Ascending aorta (tissue), 2 donors: ENCODE measurements around the gene ADAMTS2. TPM values are rescaled to one million over a fixed set of nuclear protein-coding genes. Genes with fewer than 3 reads are reported as not detected.

ENCODE experiments used
- DNase-seq, 2 donors: peaks; one replicate each; pipeline ENCODE4 v3.0.0-alpha.2; 2019; ENCODE audit warnings: low spot score in 2 of 2
- H3K27ac ChIP-seq, 2 donors: fragments of 200-600 bp; sonication (generic); one replicate each; pipeline ENCODE4 v1.5.1; 2016 to 2017; ENCODE audit warnings: mild to moderate bottlenecking in 1 of 2
- H3K27me3 ChIP-seq: fragments of 200-600 bp; sonication (generic); one replicate; pipeline ENCODE4 v1.5.1; 2017
- H3K36me3 ChIP-seq, 2 donors: fragments of 200-600 bp; sonication (generic); one replicate each; pipeline ENCODE4 v1.5.1; 2016
- H3K4me1 ChIP-seq, 2 donors: fragments of 200-600 bp; sonication (generic); one replicate each; pipeline ENCODE4 v1.5.1; 2016 to 2017; ENCODE audit warnings: mild to moderate bottlenecking in 1 of 2
- H3K4me3 ChIP-seq, 2 donors: fragments of 200-600 bp; sonication (generic); one replicate each; pipeline ENCODE4 v1.5.1; 2016 to 2017; ENCODE audit warnings: mild to moderate bottlenecking in 1 of 2
- H3K9me3 ChIP-seq, 2 donors: fragments of 200-600 bp; sonication (generic); one replicate each; pipeline ENCODE4 v1.5.1; 2016
- CTCF ChIP-seq, 3 experiments: fragments of 200-600 bp in 2 of 3; fragments of 450-650 bp in 1 of 3; sonication (generic) in 2 of 3; IDR thresholded peaks; one replicate each; pipeline ENCODE4 v1.5.1; 2016 to 2019; ENCODE audit warnings: antibody characterized with exemption in 3 of 3, mild to moderate bottlenecking in 1 of 3, moderate library complexity in 1 of 3
- intact Hi-C: fragments of 100-400 bp; cut with DNase I; formaldehyde crosslinking; loops from one replicate; pipeline ENCODE4 v1.15.1; 2023
- total RNA-seq: library from RNA; depleted of rRNA; stranded (reverse); fragments of >200 nt; gene quantifications from one replicate; pipeline ENCODE4 v1.1.0, GENCODE V29; 2016

Gene ADAMTS2
- total RNA-seq, 1 donor from 2014 or later = 51.0 TPM

- Histone ChIP-seq H3K36me3 (no peaks in the 10 kb centered on the region), H3K4me1 (peaks cover 4 to 6% of the 10 kb centered on the region in 2 donors), H3K4me3 (no peak overlapping the region), H3K27me3 (no peaks in the 10 kb centered on the region), H3K27ac (no peak overlapping the region), H3K9me3 (no peaks in the 10 kb centered on the region)
- no peak for TF ChIP-seq CTCF (IDR thresholded peaks at IDR 0.05)
- DNase-seq = no peak
- intact Hi-C loops = loop anchor here (5.0 kb wide), 1 partner anchor 44 kb away; no protein-coding TSS in a partner anchor
Measured at GRCh38 chr5:179311091-179311470, 34.2 kb downstream of the ADAMTS2 start.

GRCh38 chr5:179310439-179311090 lies 34.7 kb downstream of the ADAMTS2 start:
- peaks cover 4 to 6% of the 10 kb centered on the region in 2 donors for H3K4me1 ChIP-seq
- H3K4me3 ChIP-seq = no peak overlapping the region
- TF ChIP-seq CTCF (IDR thresholded peaks at IDR 0.05) = no peak
- intact Hi-C loops = loop anchor here (5.0 kb wide), 1 partner anchor 43 kb away; no protein-coding TSS in a partner anchor
- no peak for DNase-seq
- H3K27me3 ChIP-seq = no peaks in the 10 kb centered on the region
- no peaks in the 10 kb centered on the region for H3K36me3 ChIP-seq
- H3K27ac ChIP-seq = no peak overlapping the region
- peaks cover 0 to under 1% of the 10 kb centered on the region in 2 donors for H3K9me3 ChIP-seq

- intact Hi-C loops = loop anchor here (5.0 kb wide), 1 partner anchor 43 kb away; no protein-coding TSS in a partner anchor
- H3K4me3 ChIP-seq = no peak overlapping the region
- peaks cover 4 to 6% of the 10 kb centered on the region in 2 donors for H3K4me1 ChIP-seq
- peaks cover 0 to 7% of the 10 kb centered on the region in 2 donors for H3K9me3 ChIP-seq
- no peak for TF ChIP-seq CTCF (IDR thresholded peaks at IDR 0.05)
- no peak overlapping the region for H3K27ac ChIP-seq
- H3K36me3 ChIP-seq = no peaks in the 10 kb centered on the region
- no peak for DNase-seq
- H3K27me3 ChIP-seq = no peaks in the 10 kb centered on the region
Measured at GRCh38 chr5:179309751-179310320, 35.4 kb downstream of the ADAMTS2 start.

GRCh38 chr5:179309383-179309670 lies 35.9 kb downstream of the ADAMTS2 start:
- Histone ChIP-seq H3K4me1 (peaks cover under 1% of the 10 kb centered on the region in 2 donors), H3K27ac (no peak overlapping the region), H3K9me3 (peaks cover 0 to 12% of the 10 kb centered on the region in 2 donors), H3K36me3 (no peaks in the 10 kb centered on the region), H3K4me3 (no peak overlapping the region), H3K27me3 (no peaks in the 10 kb centered on the region)
- no peak for TF ChIP-seq CTCF (IDR thresholded peaks at IDR 0.05)
- intact Hi-C loops = no loop called here
- DNase-seq = no peak

GRCh38 chr5:179308563-179309382 lies 36.5 kb downstream of the ADAMTS2 start:
- H3K27ac ChIP-seq = no peak overlapping the region
- H3K9me3 ChIP-seq = peaks cover 0 to 13% of the 10 kb centered on the region in 2 donors
- TF ChIP-seq CTCF (IDR thresholded peaks at IDR 0.05) = no peak
- no peaks in the 10 kb centered on the region for H3K4me1 ChIP-seq
- no peak overlapping the region for H3K4me3 ChIP-seq
- DNase-seq = no peak
- intact Hi-C loops = no loop called here
- no peaks in the 10 kb centered on the region for H3K27me3 ChIP-seq
- H3K36me3 ChIP-seq = no peaks in the 10 kb centered on the region
